Measurements from ENCODE around the gene DCXR.

DNA sequence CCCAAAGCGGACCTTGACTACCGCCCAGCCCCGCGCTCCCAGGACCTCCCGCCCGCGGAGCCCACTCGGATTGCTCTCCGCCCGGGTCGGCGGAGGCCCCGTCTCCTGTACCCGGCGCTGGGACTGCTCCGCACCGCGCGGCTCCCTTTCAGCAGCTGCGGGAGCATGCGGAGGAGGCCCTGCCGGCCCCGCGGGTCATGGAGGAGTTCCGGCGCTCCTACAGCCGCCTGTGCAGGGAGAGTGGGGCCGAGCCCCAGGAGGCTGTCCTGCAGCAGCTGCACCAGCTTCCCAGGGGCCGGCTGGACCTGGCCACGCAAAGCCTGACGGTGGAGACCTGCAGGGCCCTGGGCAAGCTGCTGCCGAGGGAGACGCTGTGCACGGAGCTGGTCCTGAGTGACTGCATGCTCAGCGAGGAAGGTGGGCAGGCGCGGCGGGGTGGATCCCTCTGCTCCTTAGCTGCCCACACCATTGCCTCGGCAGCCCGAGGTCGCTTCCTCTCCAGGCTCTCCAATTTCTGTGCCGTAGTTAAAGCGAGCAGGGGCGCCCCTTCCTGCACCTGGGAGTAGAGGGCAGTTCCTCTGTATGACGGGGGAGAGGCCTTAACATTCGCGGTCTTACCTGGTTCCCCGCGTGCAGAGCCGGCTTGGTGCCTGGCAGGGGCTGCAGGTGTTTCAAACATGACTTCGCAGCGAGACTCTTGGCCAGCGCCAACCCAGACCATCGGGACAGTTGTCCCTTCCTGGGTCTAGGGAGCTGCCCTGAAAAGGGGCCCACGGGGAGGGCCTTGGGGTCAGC lies 13.9 kb downstream of the DCXR start:
- TF ChIP-seq, protein P1, sequence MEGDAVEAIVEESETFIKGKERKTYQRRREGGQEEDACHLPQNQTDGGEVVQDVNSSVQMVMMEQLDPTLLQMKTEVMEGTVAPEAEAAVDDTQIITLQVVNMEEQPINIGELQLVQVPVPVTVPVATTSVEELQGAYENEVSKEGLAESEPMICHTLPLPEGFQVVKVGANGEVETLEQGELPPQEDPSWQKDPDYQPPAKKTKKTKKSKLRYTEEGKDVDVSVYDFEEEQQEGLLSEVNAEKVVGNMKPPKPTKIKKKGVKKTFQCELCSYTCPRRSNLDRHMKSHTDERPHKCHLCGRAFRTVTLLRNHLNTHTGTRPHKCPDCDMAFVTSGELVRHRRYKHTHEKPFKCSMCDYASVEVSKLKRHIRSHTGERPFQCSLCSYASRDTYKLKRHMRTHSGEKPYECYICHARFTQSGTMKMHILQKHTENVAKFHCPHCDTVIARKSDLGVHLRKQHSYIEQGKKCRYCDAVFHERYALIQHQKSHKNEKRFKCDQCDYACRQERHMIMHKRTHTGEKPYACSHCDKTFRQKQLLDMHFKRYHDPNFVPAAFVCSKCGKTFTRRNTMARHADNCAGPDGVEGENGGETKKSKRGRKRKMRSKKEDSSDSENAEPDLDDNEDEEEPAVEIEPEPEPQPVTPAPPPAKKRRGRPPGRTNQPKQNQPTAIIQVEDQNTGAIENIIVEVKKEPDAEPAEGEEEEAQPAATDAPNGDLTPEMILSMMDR (IDR thresholded peaks at IDR 0.05 in 4 of 5, conservative IDR thresholded peaks at IDR 0.05 in 1 of 5): no peak
- no peak for TF ChIP-seq POLR2A (IDR thresholded peaks at IDR 0.05)

Measured in gastrocnemius medialis (tissue), 4 donors.